SK-N-SH (cell line): ENCODE data around the gene SCAMP5. TPM values are rescaled to one million over a fixed set of nuclear protein-coding genes. Genes with fewer than 3 reads are reported as not detected.

ENCODE experiments used
- CTCF ChIA-PET: fragments of 300-600, 350-600 bp; formaldehyde crosslinking; extraction: SDS; loops from one replicate; lab custom pipeline; 2021; lab: Yijun Ruan, JAX
- POLR2A ChIA-PET: fragments of 350-600 bp; sonication (Branson Sonifier 250); formaldehyde crosslinking; extraction: SDS; loops from one replicate; lab custom pipeline; 2020; ENCODE audit warnings: antibody characterized with exemption, inconsistent platforms; lab: Yijun Ruan, JAX
- DNase-seq: peaks from one replicate; pipeline ENCODE4 v3.0.0; 2012
- H2AFZ ChIP-seq: fragments of 200-600 bp; sonication (generic); 2 replicates; pipeline ENCODE4 v1.8.1; 2016; ENCODE audit warnings: antibody characterized with exemption, mild to moderate bottlenecking, low read depth
- H3F3A ChIP-seq: fragments of 200-600 bp; sonication (generic); replicated peaks from 2 replicates; pipeline ENCODE3; 2016; ENCODE audit warnings: antibody characterized with exemption, mild to moderate bottlenecking; ENCODE audit not compliant: insufficient read depth
- H3K27ac ChIP-seq, 2 experiments: fragments of 200-500 bp in 1 of 2; fragments of 200-600 bp in 1 of 2; sonication (Bioruptor generic) in 1 of 2; sonication (generic), shearing (Covaris generic) in 1 of 2; 2 replicates each; pipeline versions ENCODE4 v1.5.1 to v1.6.1; 2014 to 2016; ENCODE audit warnings: low read depth in 2 of 2, inconsistent platforms in 1 of 2, low read length in 1 of 2, mild to moderate bottlenecking in 1 of 2, mixed read lengths in 1 of 2
- H3K27me3 ChIP-seq: fragments of 200-600 bp; sonication (generic), shearing (Covaris generic); 2 replicates; pipeline ENCODE4 v1.6.1; 2016; ENCODE audit warnings: mixed run types; ENCODE audit not compliant: insufficient read depth
- H3K36me3 ChIP-seq, 2 experiments: fragments of 200-500 bp in 1 of 2; fragments of 200-600 bp in 1 of 2; sonication (Bioruptor generic) in 1 of 2; sonication (generic) in 1 of 2; replicated peaks in 1 of 2; 2 replicates each; pipeline versions ENCODE3 to v1.5.1; 2014 to 2016; ENCODE audit warnings: low read length in 1 of 2, mild to moderate bottlenecking in 1 of 2; ENCODE audit not compliant: insufficient read depth in 2 of 2, control insufficient read depth in 1 of 2
- H3K4me1 ChIP-seq, 2 experiments: fragments of 200-500 bp in 1 of 2; fragments of 200-600 bp in 1 of 2; sonication (Bioruptor generic) in 1 of 2; sonication (generic), shearing (Covaris generic) in 1 of 2; 2 replicates each; pipeline versions ENCODE4 v1.5.1 to v1.6.1; 2014 to 2016; ENCODE audit warnings: low read depth in 1 of 2, low read length in 1 of 2, mixed run types in 1 of 2; ENCODE audit not compliant: insufficient read depth in 2 of 2, control insufficient read depth in 1 of 2
- H3K4me2 ChIP-seq: fragments of 200-600 bp; sonication (generic), shearing (Covaris generic); 2 replicates; pipeline ENCODE4 v1.6.1; 2017; ENCODE audit warnings: mixed run types
- H3K4me3 ChIP-seq, 2 experiments: fragments of 200-500 bp in 1 of 2; fragments of 200-600 bp in 1 of 2; sonication (Bioruptor generic) in 1 of 2; sonication (generic), shearing (Covaris generic) in 1 of 2; 2 replicates each; pipeline versions ENCODE4 v1.5.1 to v1.8.1; 2014 to 2016; ENCODE audit warnings: low read depth in 2 of 2, inconsistent platforms in 1 of 2, low read length in 1 of 2, mild to moderate bottlenecking in 1 of 2, mixed read lengths in 1 of 2, moderate library complexity in 1 of 2
- H3K79me2 ChIP-seq: fragments of 200-600 bp; sonication (generic); 2 replicates; pipeline ENCODE4 v1.8.1; 2017; ENCODE audit warnings: mild to moderate bottlenecking; ENCODE audit not compliant: insufficient read depth
- H3K9ac ChIP-seq: fragments of 200-600 bp; sonication (generic); 2 replicates; pipeline ENCODE4 v1.6.1; 2017; ENCODE audit warnings: mixed run types
- H3K9me2 ChIP-seq: fragments of 200-600 bp; sonication (generic); 2 replicates; pipeline ENCODE4 v1.6.1; 2017; ENCODE audit warnings: mixed run types
- H3K9me3 ChIP-seq: fragments of 200-600 bp; sonication (generic); 2 replicates; pipeline ENCODE4 v1.6.1; 2017; ENCODE audit warnings: mixed run types, mild to moderate bottlenecking, moderate library complexity
- H4K20me1 ChIP-seq: fragments of 200-600 bp; sonication (generic); 2 replicates; pipeline ENCODE4 v1.6.1; 2017; ENCODE audit warnings: mild to moderate bottlenecking, mixed run types; ENCODE audit not compliant: insufficient read depth
- CHD2 ChIP-seq: fragments of 150-350 bp; IDR thresholded peaks from 2 replicates; pipeline ENCODE4 v1.6.1; 2018; ENCODE audit warnings: low read length; ENCODE audit not compliant: partially characterized antibody
- EP300 ChIP-seq, 2 experiments: IDR thresholded peaks; 2 replicates each; pipeline versions ENCODE4 v1.4.0 to v1.6.1; 2012; ENCODE audit warnings: borderline replicate concordance in 1 of 2, low read depth in 1 of 2, low read length in 1 of 2
- EZH2phosphoT487 ChIP-seq: fragments of 200-600 bp; sonication (generic); IDR thresholded peaks from 2 replicates; pipeline ENCODE4 v1.6.1; 2017; ENCODE audit warnings: low read depth, mixed run types, mild to moderate bottlenecking, antibody characterized with exemption, moderate library complexity, borderline replicate concordance
- FOXJ3 ChIP-seq: sonication (generic); formaldehyde crosslinking; IDR thresholded peaks from 2 replicates; pipeline ENCODE4 v1.5.1; 2020; ENCODE audit warnings: mild to moderate bottlenecking, missing genetic modification reagents
- FOXM1 ChIP-seq: IDR thresholded peaks from 2 replicates; pipeline ENCODE4 v1.4.0; 2012; ENCODE audit warnings: low read depth, mild to moderate bottlenecking
- GATA2 ChIP-seq: sonication (generic); formaldehyde crosslinking; IDR thresholded peaks from 2 replicates; pipeline ENCODE4 v1.5.0; 2020; ENCODE audit warnings: mild to moderate bottlenecking, missing genetic modification reagents
- JUND ChIP-seq: IDR thresholded peaks from 2 replicates; pipeline ENCODE4 v1.4.0; 2012
- MEF2A ChIP-seq: IDR thresholded peaks from 2 replicates; pipeline ENCODE4 v1.4.0; 2012; ENCODE audit warnings: low read depth, borderline replicate concordance
- POLR2AphosphoS5 ChIP-seq: IDR thresholded peaks from 2 replicates; pipeline ENCODE4 v1.6.1; 2012; ENCODE audit warnings: low read depth, low read length
- RCOR1 ChIP-seq: fragments of 150-350 bp; IDR thresholded peaks from 2 replicates; pipeline ENCODE4 v1.6.1; 2017; ENCODE audit warnings: antibody characterized with exemption, low read length
- RFX5 ChIP-seq: IDR thresholded peaks from 2 replicates; pipeline ENCODE4 v1.6.1; 2012; ENCODE audit warnings: mild to moderate bottlenecking, improper control_type of control experiment, low read length
- RXRA ChIP-seq: IDR thresholded peaks from 2 replicates; pipeline ENCODE4 v1.4.0; 2012; ENCODE audit warnings: low read depth, mild to moderate bottlenecking, borderline replicate concordance
- SIN3A ChIP-seq: IDR thresholded peaks from 2 replicates; pipeline ENCODE4 v1.6.1; 2012; ENCODE audit warnings: low read depth, mild to moderate bottlenecking, low read length, moderate library complexity, borderline replicate concordance
- SMC3 ChIP-seq: IDR thresholded peaks from 2 replicates; pipeline ENCODE4 v1.6.1; 2012; ENCODE audit warnings: low read depth, low read length, improper control_type of control experiment
- TAF1 ChIP-seq: IDR thresholded peaks from 2 replicates; pipeline ENCODE4 v1.6.1; 2012; ENCODE audit warnings: low read depth, mild to moderate bottlenecking, low read length, moderate library complexity, borderline replicate concordance
- TCF12 ChIP-seq: IDR thresholded peaks from 2 replicates; pipeline ENCODE4 v1.4.0; 2012
- TEAD4 ChIP-seq: IDR thresholded peaks from 2 replicates; pipeline ENCODE4 v1.4.0; 2012; ENCODE audit warnings: mild to moderate bottlenecking, borderline replicate concordance; ENCODE audit not compliant: insufficient read depth
- YY1 ChIP-seq: IDR thresholded peaks from 2 replicates; pipeline ENCODE4 v1.4.0; 2012; ENCODE audit warnings: low read depth, mild to moderate bottlenecking
- WGBS: methylation state at CpG from one replicate; pipeline ENCODE4 v1.1.6; 2017; ENCODE audit warnings: low lambda C conversion rate; 5-methylcytosine and 5-hydroxymethylcytosine counted together
- polyA plus RNA-seq, 3 experiments: library from polyadenylated mRNA; depleted of rRNA; stranded (reverse); fragments of >200 nt; gene quantifications; 2 replicates each; pipeline ENCODE4 v1.2.3, GENCODE V29; 2012
- TF ChIP-seq, protein P1 (sequence below): IDR thresholded peaks from 2 replicates; pipeline ENCODE4 v1.4.0; 2012; ENCODE audit warnings: low read depth, borderline replicate concordance
- TF ChIP-seq, protein P2 (sequence below): fragments of 200-600 bp; sonication (generic); IDR thresholded peaks from 2 replicates; pipeline ENCODE4 v1.6.1; 2017; ENCODE audit warnings: antibody characterized with exemption, mild to moderate bottlenecking, moderate library complexity

Gene SCAMP5
- polyA plus RNA-seq, 1 of the 3 experiments (the other 2 are of a cell fraction), result 27.9 TPM

GRCh38 chr15:75030424-75030823 lies 35.1 kb downstream of the SCAMP5 start:
- H3F3A ChIP-seq, result no peaks in the 10 kb centered on the region
- no peak overlapping the region for H3K4me2 ChIP-seq
- no peaks in the 10 kb centered on the region for H3K36me3 ChIP-seq
- ChIA-PET CTCF (interaction anchor here (1.1 to 10.3 kb wide), 11 partner anchors 8 to 275 kb away, joined by 3 to 238 read pairs (median 9); partner anchors contain the start of gene C15orf39), POLR2A (interaction anchor here (1.1 kb wide), 1 partner anchor 174 kb away, joined by 3 read pairs; no protein-coding TSS in a partner anchor)
- WGBS, result 90% methylated on average over 4 of the region's 4 CpGs
- H4K20me1 ChIP-seq, result no peaks in the 10 kb centered on the region
- no peak for TF ChIP-seq RFX5
- TF ChIP-seq EP300 (IDR thresholded peaks at IDR 0.05; ENCODE audit: borderline replicate concordance in 1 of 2, low read depth in 1 of 2, low read length in 1 of 2), result no peak
- TF ChIP-seq, protein P1, sequence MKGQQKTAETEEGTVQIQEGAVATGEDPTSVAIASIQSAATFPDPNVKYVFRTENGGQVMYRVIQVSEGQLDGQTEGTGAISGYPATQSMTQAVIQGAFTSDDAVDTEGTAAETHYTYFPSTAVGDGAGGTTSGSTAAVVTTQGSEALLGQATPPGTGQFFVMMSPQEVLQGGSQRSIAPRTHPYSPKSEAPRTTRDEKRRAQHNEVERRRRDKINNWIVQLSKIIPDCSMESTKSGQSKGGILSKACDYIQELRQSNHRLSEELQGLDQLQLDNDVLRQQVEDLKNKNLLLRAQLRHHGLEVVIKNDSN, result no peak
- TF ChIP-seq MEF2A, result no peak
- no peak for TF ChIP-seq GATA2 (CRISPR knock-in tag)
- no peak for TF ChIP-seq RXRA
- TF ChIP-seq RCOR1, result no peak
- no peak for TF ChIP-seq POLR2AphosphoS5
- no peak for TF ChIP-seq FOXM1
- TF ChIP-seq FOXJ3 (CRISPR knock-in tag), result no peak
- no peak for TF ChIP-seq EZH2phosphoT487
- TF ChIP-seq TEAD4, result no peak
- TF ChIP-seq TAF1, result no peak
- TF ChIP-seq, protein P2, sequence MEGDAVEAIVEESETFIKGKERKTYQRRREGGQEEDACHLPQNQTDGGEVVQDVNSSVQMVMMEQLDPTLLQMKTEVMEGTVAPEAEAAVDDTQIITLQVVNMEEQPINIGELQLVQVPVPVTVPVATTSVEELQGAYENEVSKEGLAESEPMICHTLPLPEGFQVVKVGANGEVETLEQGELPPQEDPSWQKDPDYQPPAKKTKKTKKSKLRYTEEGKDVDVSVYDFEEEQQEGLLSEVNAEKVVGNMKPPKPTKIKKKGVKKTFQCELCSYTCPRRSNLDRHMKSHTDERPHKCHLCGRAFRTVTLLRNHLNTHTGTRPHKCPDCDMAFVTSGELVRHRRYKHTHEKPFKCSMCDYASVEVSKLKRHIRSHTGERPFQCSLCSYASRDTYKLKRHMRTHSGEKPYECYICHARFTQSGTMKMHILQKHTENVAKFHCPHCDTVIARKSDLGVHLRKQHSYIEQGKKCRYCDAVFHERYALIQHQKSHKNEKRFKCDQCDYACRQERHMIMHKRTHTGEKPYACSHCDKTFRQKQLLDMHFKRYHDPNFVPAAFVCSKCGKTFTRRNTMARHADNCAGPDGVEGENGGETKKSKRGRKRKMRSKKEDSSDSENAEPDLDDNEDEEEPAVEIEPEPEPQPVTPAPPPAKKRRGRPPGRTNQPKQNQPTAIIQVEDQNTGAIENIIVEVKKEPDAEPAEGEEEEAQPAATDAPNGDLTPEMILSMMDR, result no peak
- no peak for TF ChIP-seq SMC3
- no peak for TF ChIP-seq YY1
- TF ChIP-seq JUND, result no peak
- TF ChIP-seq TCF12, result no peak
- no peak for TF ChIP-seq CHD2
- no peak for TF ChIP-seq SIN3A
- no peaks in the 10 kb centered on the region for H3K9me2 ChIP-seq
- H3K4me1 ChIP-seq, result peaks cover 7 to 10% of the 10 kb centered on the region in 2 experiments; a peak in 3 of 4 replicates
- H3K27ac ChIP-seq, result no peak overlapping the region; a peak in 1 of 4 replicates
- H3K79me2 ChIP-seq, result no peaks in the 10 kb centered on the region
- no peaks in the 10 kb centered on the region for H3K27me3 ChIP-seq
- H3K9me3 ChIP-seq, result no peaks in the 10 kb centered on the region
- no peak overlapping the region for H3K9ac ChIP-seq
- H2AFZ ChIP-seq, result no peak overlapping the region
- DNase-seq, result no peak
- no peak overlapping the region for H3K4me3 ChIP-seq
